ENCODE data around the gene SCN1B.

DNA sequence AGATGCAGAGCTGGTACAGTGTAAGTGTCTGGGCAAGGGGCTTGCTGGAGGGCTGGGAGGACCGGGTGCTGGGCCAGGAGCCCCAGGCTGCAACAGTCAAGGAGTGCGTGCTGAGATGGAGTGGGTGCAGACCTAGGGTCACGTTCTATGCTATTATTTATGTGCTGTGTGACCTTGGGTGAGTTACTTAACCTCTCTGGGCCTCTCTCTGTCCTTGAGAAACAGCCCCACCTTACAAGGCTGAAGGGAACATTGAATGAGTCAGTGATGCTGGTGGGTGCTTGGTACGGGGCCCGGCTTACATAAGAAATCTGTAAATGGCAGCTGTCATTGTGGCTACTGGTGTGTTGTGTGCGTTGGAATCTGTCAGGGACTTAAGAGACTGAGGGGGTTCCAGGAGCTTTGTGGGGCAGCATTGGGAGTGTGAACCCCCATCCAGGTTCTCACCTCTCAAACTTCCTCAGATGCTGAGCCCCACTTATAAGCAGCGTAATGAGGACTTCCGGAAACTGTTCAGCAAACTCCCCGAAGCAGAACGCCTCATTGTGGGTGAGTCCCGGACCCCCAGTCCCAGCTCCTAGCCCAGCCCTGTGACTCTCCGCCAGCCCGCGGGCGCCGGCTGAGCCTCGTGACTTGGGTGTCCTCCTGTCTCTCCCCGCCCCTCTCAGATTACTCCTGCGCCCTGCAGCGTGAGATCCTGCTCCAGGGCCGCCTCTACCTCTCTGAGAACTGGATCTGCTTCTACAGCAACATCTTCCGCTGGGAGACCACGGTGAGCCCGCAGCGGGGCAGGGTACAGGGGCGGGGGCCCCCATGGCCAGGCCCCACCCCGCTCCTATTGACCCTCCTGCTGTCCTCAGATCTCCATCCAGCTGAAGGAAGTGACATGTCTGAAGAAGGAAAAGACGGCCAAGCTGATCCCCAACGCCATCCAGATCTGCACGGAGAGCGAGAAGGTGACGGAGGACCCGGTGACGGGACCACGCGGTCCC lies 20.6 kb upstream of the SCN1B start:
- TF ChIP-seq, protein P1, sequence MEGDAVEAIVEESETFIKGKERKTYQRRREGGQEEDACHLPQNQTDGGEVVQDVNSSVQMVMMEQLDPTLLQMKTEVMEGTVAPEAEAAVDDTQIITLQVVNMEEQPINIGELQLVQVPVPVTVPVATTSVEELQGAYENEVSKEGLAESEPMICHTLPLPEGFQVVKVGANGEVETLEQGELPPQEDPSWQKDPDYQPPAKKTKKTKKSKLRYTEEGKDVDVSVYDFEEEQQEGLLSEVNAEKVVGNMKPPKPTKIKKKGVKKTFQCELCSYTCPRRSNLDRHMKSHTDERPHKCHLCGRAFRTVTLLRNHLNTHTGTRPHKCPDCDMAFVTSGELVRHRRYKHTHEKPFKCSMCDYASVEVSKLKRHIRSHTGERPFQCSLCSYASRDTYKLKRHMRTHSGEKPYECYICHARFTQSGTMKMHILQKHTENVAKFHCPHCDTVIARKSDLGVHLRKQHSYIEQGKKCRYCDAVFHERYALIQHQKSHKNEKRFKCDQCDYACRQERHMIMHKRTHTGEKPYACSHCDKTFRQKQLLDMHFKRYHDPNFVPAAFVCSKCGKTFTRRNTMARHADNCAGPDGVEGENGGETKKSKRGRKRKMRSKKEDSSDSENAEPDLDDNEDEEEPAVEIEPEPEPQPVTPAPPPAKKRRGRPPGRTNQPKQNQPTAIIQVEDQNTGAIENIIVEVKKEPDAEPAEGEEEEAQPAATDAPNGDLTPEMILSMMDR (IDR thresholded peaks at IDR 0.05), result no peak
- no peak for TF ChIP-seq POLR2A (IDR thresholded peaks at IDR 0.05)
